Testis (tissue), 5 donors: ENCODE results near the gene WBP2NL. TPM values are rescaled to one million over a fixed set of nuclear protein-coding genes. Genes with fewer than 3 reads are reported as not detected.
"Not testable (repeated sequence)": the region's sequence is repeated elsewhere in the genome, so short reads cannot be mapped to it uniquely, and the experiment has no call there.

Source experiments
- DNase-seq: peaks from one replicate; pipeline ENCODE4 v3.0.0-alpha.2; 2019
- H3K27ac ChIP-seq, 2 donors: fragments of 200-600 bp; sonication (generic); one replicate each; pipeline ENCODE4 v1.5.1; 2019
- H3K27me3 ChIP-seq: fragments of 200-600 bp; sonication (generic); one replicate; pipeline ENCODE4 v1.5.1; 2019
- H3K36me3 ChIP-seq: fragments of 200-600 bp; sonication (generic); one replicate; pipeline ENCODE4 v1.5.1; 2017; ENCODE audit warnings: low read depth; ENCODE audit errors: missing control alignments
- H3K4me1 ChIP-seq: fragments of 200-600 bp; sonication (generic); one replicate; pipeline ENCODE4 v1.5.1; 2019
- H3K4me3 ChIP-seq, 2 donors: fragments of 200-600 bp; sonication (generic); one replicate each; pipeline ENCODE4 v1.5.1; 2017 to 2019
- H3K9me3 ChIP-seq: fragments of 200-600 bp; sonication (generic); one replicate; pipeline ENCODE4 v1.5.1; 2017
- POLR2A ChIP-seq: fragments of 450-650 bp; IDR thresholded peaks from one replicate; pipeline ENCODE4 v1.6.1; 2017; ENCODE audit warnings: antibody characterized with exemption, mild to moderate bottlenecking, moderate library complexity
- WGBS, 2 donors: methylation state at CpG; one replicate each; pipeline ENCODE4 v1.1.5; 2018; 5-methylcytosine and 5-hydroxymethylcytosine counted together
- intact Hi-C: fragments of 100-400 bp; cut with DNase I; formaldehyde crosslinking; loops from one replicate; pipeline ENCODE4 v1.15.1; 2023; ENCODE audit warnings: low total_unique reads
- long read RNA-seq, 2 donors: transcript quantifications; one replicate each; lab custom pipeline, GENCODE V29; 2026
- polyA plus RNA-seq: library from polyadenylated mRNA; stranded (reverse); fragments of 350-450 nt; fragmentation: Illumina TruSeq; extraction: RNeasy Lipid Tissue Mini Kit (QIAGEN cat#74804); gene quantifications from one replicate; pipeline ENCODE4 v1.2.3, GENCODE V29; 2014; ENCODE audit warnings: low read depth, low replicate concordance; ENCODE audit not compliant: insufficient read depth
- total RNA-seq, 2 donors: library from RNA; depleted of rRNA; stranded (reverse); fragments of >200 nt; gene quantifications; one replicate each; pipeline ENCODE4 v1.2.3, GENCODE V29; 2016
- TF ChIP-seq, protein P1 (sequence below), 3 experiments: fragments of 450-650 bp in 2 of 3; fragments of 200-600 bp in 1 of 3; sonication (generic) in 1 of 3; IDR thresholded peaks; one replicate each; pipeline ENCODE4 v1.5.1; 2016 to 2019; ENCODE audit warnings: antibody characterized with exemption in 3 of 3, mild to moderate bottlenecking in 2 of 3, moderate library complexity in 1 of 3

The WBP2NL gene
- 10 to 100 TPM; 31.8 to 90.8 TPM for total RNA-seq
- polyA plus RNA-seq: 91.5 TPM
- long read RNA-seq, donor 1, partial matches to known transcripts: 9 of 20 reads
- long read RNA-seq, donor 1, other reads (novel, unspliced or antisense): 11 of 20 reads
- long read RNA-seq, donor 2, partial matches to known transcripts: 0 of 7 reads
- long read RNA-seq, donor 2, other reads (novel, unspliced or antisense): 7 of 7 reads

GRCh38 chr22:41998361-41999261, at the start of gene WBP2NL:
Gene WBP2NL, plus strand, starts transcription at chr22:41998788. Its CDS starts 31 bp downstream, at chr22:41998819.
- no peaks in the 10 kb centered on the region for H3K27me3 ChIP-seq
- H3K4me1 ChIP-seq: peaks cover 7% of the 10 kb centered on the region
- TF ChIP-seq POLR2A: no peak
- no peaks in the 10 kb centered on the region for H3K9me3 ChIP-seq
- 34 to 40% methylated on average over 40 to 71 of the region's 71 CpGs for WGBS, 2 donors
- intact Hi-C loops: no loop called here
- peak within 1 kb of the TSS; percentile 74 to 77 for H3K27ac ChIP-seq
- H3K4me3 ChIP-seq: peak within 1 kb of the TSS; percentile 66 to 71
- H3K36me3 ChIP-seq: no peaks in the 10 kb centered on the region
- peak; percentile 94 for DNase-seq

GRCh38 chr22:41948928-41949296, 49.7 kb upstream of the WBP2NL start:
- H3K27me3 ChIP-seq, H3K4me3 ChIP-seq, DNase-seq, H3K27ac ChIP-seq, intact Hi-C loops, H3K36me3 ChIP-seq, H3K4me1 ChIP-seq, H3K9me3 ChIP-seq: not testable (repeated sequence)
- WGBS, 2 donors: 88% methylated on average over 8 of the region's 8 CpGs

GRCh38 chr22:41949297-41949965, 49.2 kb upstream of the WBP2NL start:
- no peaks in the 10 kb centered on the region for H3K9me3 ChIP-seq
- no peak for DNase-seq
- WGBS, 2 donors: 88 to 94% methylated on average over 7 of the region's 7 CpGs
- peaks cover 5% of the 10 kb centered on the region for H3K4me1 ChIP-seq
- H3K4me3 ChIP-seq: no peak overlapping the region
- intact Hi-C loops: no loop called here
- no peaks in the 10 kb centered on the region for H3K36me3 ChIP-seq
- no peak overlapping the region for H3K27ac ChIP-seq
- TF ChIP-seq, protein P1, sequence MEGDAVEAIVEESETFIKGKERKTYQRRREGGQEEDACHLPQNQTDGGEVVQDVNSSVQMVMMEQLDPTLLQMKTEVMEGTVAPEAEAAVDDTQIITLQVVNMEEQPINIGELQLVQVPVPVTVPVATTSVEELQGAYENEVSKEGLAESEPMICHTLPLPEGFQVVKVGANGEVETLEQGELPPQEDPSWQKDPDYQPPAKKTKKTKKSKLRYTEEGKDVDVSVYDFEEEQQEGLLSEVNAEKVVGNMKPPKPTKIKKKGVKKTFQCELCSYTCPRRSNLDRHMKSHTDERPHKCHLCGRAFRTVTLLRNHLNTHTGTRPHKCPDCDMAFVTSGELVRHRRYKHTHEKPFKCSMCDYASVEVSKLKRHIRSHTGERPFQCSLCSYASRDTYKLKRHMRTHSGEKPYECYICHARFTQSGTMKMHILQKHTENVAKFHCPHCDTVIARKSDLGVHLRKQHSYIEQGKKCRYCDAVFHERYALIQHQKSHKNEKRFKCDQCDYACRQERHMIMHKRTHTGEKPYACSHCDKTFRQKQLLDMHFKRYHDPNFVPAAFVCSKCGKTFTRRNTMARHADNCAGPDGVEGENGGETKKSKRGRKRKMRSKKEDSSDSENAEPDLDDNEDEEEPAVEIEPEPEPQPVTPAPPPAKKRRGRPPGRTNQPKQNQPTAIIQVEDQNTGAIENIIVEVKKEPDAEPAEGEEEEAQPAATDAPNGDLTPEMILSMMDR (IDR thresholded peaks at IDR 0.05): no peak
- no peak for TF ChIP-seq POLR2A
- no peaks in the 10 kb centered on the region for H3K27me3 ChIP-seq

DNA sequence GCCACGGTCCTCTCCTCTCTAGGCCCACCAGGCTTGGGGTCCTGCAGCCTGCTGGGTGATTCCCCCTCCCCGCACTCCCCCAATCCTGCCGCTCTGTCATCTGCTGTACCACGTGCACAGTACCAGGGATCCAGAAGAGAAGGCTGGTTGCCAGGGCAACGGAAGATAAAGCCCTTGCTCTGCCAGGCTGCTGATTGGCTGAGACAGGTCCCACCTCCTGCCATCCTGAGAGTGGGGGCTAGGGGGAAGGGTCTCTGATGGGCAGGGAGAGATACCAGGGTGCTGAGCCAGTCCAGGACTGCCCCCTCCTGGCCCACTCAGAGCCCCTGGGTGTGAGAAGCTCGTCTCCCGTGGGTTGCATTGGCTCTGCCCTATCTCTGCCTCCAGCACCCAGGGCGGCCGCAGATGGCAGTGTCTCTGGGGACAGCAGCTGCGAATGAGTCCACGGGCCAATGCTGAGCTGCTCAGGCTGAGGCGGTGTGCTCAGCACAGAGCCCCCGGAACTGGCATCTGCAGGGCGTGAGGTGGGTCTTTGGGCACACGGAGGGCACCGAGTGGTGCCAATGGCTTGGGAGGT, 46.6 kb upstream of the WBP2NL start, which contains the start of gene SMIM45:
SMIM45 (plus strand) TSS at position 253 of the 577 bp plus-strand sequence.
- Histone ChIP-seq H3K4me1 (no peaks in the 10 kb centered on the region), H3K36me3 (no peaks in the 10 kb centered on the region), H3K27ac (no peak within 1 kb of the TSS), H3K4me3 (no peak within 1 kb of the TSS), H3K27me3 (no peaks in the 10 kb centered on the region), H3K9me3 (no peaks in the 10 kb centered on the region)
- DNase-seq: peak; percentile 43
- WGBS, 2 donors: 67 to 83% methylated on average over 8 to 14 of the region's 16 CpGs
- intact Hi-C loops: no loop called here
- TF ChIP-seq POLR2A: no peak
- TF ChIP-seq, protein P1 (IDR thresholded peaks at IDR 0.05): no peak

GRCh38 chr22:41952713-41953112, 45.9 kb upstream of the WBP2NL start:
- no peaks in the 10 kb centered on the region for H3K36me3 ChIP-seq
- no peak overlapping the region for H3K27ac ChIP-seq
- H3K4me1 ChIP-seq: no peaks in the 10 kb centered on the region
- no peaks in the 10 kb centered on the region for H3K27me3 ChIP-seq
- intact Hi-C loops: no loop called here
- 89 to 94% methylated on average over 1 to 2 of the region's 2 CpGs for WGBS, 2 donors
- DNase-seq: no peak
- no peak for TF ChIP-seq POLR2A
- TF ChIP-seq, protein P1 (IDR thresholded peaks at IDR 0.05): no peak
- H3K4me3 ChIP-seq: no peak overlapping the region
- no peaks in the 10 kb centered on the region for H3K9me3 ChIP-seq
